GM06990 (cell line): Measurements from ENCODE around the gene SMYD1.

Experiments
- DNase-seq: peaks from one replicate; pipeline ENCODE4 v3.0.0-alpha.2; 2011; ENCODE audit not compliant: insufficient read length; ENCODE audit errors: extremely low read depth
- H3K27me3 ChIP-seq: replicated peaks from 2 replicates; pipeline ENCODE4 v1.6.0; 2011; ENCODE audit warnings: low read length; ENCODE audit not compliant: control insufficient read depth, insufficient read depth
- H3K36me3 ChIP-seq: 2 replicates; pipeline ENCODE4 v1.5.1; 2011; ENCODE audit warnings: low read length; ENCODE audit not compliant: control insufficient read depth, insufficient read depth
- H3K4me3 ChIP-seq: replicated peaks from 2 replicates; pipeline ENCODE4 v1.5.1; 2011; ENCODE audit warnings: low read depth, mild to moderate bottlenecking, control low read depth, low read length
- CTCF ChIP-seq: IDR thresholded peaks from 2 replicates; pipeline ENCODE4 v1.5.1; 2011; ENCODE audit warnings: low read length, control low read depth, mild to moderate bottlenecking, inconsistent platforms; ENCODE audit not compliant: insufficient read depth, poor library complexity, severe bottlenecking

Gene SMYD1

GRCh38 chr2:88090446-88091283 lies 23.0 kb downstream of the SMYD1 start:
- Histone ChIP-seq H3K36me3 (no peaks in the 10 kb centered on the region), H3K4me3 (no peak overlapping the region), H3K27me3 (no peaks in the 10 kb centered on the region)
- DNase-seq = no peak
- TF ChIP-seq CTCF = no peak

- H3K27me3 ChIP-seq = no peaks in the 10 kb centered on the region
- no peak overlapping the region for H3K4me3 ChIP-seq
- no peak for DNase-seq
- TF ChIP-seq CTCF = no peak
- H3K36me3 ChIP-seq = no peaks in the 10 kb centered on the region
Observed at GRCh38 chr2:88091943-88092342, 24.3 kb downstream of the SMYD1 start.

GRCh38 chr2:88092773-88093172 lies 25.1 kb downstream of the SMYD1 start:
- H3K4me3 ChIP-seq = no peak overlapping the region
- no peak for DNase-seq
- H3K36me3 ChIP-seq = no peaks in the 10 kb centered on the region
- H3K27me3 ChIP-seq = no peaks in the 10 kb centered on the region
- no peak for TF ChIP-seq CTCF

GRCh38 chr2:88095022-88095421 lies 27.4 kb downstream of the SMYD1 start:
- Histone ChIP-seq H3K27me3 (no peaks in the 10 kb centered on the region), H3K36me3 (no peaks in the 10 kb centered on the region), H3K4me3 (no peak overlapping the region)
- no peak for TF ChIP-seq CTCF
- DNase-seq = no peak

- TF ChIP-seq CTCF = no peak
- Histone ChIP-seq H3K4me3 (no peak overlapping the region), H3K36me3 (no peaks in the 10 kb centered on the region), H3K27me3 (no peaks in the 10 kb centered on the region)
- DNase-seq = no peak
Observed at GRCh38 chr2:88096708-88097107, 29.1 kb downstream of the SMYD1 start.

- Histone ChIP-seq H3K36me3 (no peaks in the 10 kb centered on the region), H3K4me3 (no peak overlapping the region), H3K27me3 (no peaks in the 10 kb centered on the region)
- no peak for TF ChIP-seq CTCF
- no peak for DNase-seq
Observed at GRCh38 chr2:88097192-88097591, 29.6 kb downstream of the SMYD1 start.
